HepG2 (cell line): ENCODE measurements around the gene INPP5E. TPM values are rescaled to one million over a fixed set of nuclear protein-coding genes. Genes with fewer than 3 reads are reported as not detected.

Experiments
- AGO2 ChIP-seq: fragments of 200-400 bp; formaldehyde crosslinking; optimal IDR thresholded peaks from 2 replicates; pipeline ENCODE3; 2017; ENCODE audit warnings: mild to moderate bottlenecking, low read depth, low read length, moderate library complexity
- ARNT2 ChIP-seq: sonication (generic); formaldehyde crosslinking; IDR thresholded peaks from 2 replicates; pipeline ENCODE4 v1.8.0; 2022; ENCODE audit warnings: mild to moderate bottlenecking, low read depth, missing genetic modification reagents, moderate library complexity
- BCL6 ChIP-seq: IDR thresholded peaks from 2 replicates; pipeline ENCODE4 v1.6.1; 2016; ENCODE audit warnings: missing genetic modification reagents, missing compliant biosample characterization
- EEA1 ChIP-seq: sonication (generic); formaldehyde crosslinking; IDR thresholded peaks from 2 replicates; pipeline ENCODE4 v1.5.1; 2020; ENCODE audit warnings: mild to moderate bottlenecking, missing genetic modification reagents, borderline replicate concordance
- FOXM1 ChIP-seq: sonication (generic); formaldehyde crosslinking; IDR thresholded peaks from 2 replicates; pipeline ENCODE4 v1.5.0; 2020; ENCODE audit warnings: missing genetic modification reagents
- MEIS1 ChIP-seq: sonication (generic); formaldehyde crosslinking; IDR thresholded peaks from 2 replicates; pipeline ENCODE4 v1.9.0; 2021; ENCODE audit warnings: mild to moderate bottlenecking, missing genetic modification reagents, moderate library complexity, borderline replicate concordance
- NFE2L2 ChIP-seq: fragments of 150-350 bp; IDR thresholded peaks from 2 replicates; pipeline ENCODE4 v1.6.1; 2014; ENCODE audit warnings: low read length
- NR3C1 ChIP-seq: sonication (generic); formaldehyde crosslinking; IDR thresholded peaks from 2 replicates; pipeline ENCODE4 v1.4.0; 2020; ENCODE audit warnings: missing genetic modification reagents
- SPEN ChIP-seq: sonication (generic); formaldehyde crosslinking; IDR thresholded peaks from 2 replicates; pipeline ENCODE4 v1.5.1; 2020; ENCODE audit warnings: low read depth, mild to moderate bottlenecking, missing genetic modification reagents
- ZNF180 ChIP-seq: sonication (generic); formaldehyde crosslinking; IDR thresholded peaks from 2 replicates; pipeline ENCODE4 v1.4.0; 2020; ENCODE audit warnings: low read depth, missing genetic modification reagents, borderline replicate concordance
- ZNF350 ChIP-seq: sonication (generic); formaldehyde crosslinking; IDR thresholded peaks from 2 replicates; pipeline ENCODE4 v1.4.0; 2020; ENCODE audit warnings: mild to moderate bottlenecking, low read depth, missing genetic modification reagents, borderline replicate concordance
- ZNF7 ChIP-seq: IDR thresholded peaks from 2 replicates; pipeline ENCODE4 v1.6.1; 2016; ENCODE audit warnings: missing biosample characterization, missing genetic modification reagents
- ZNF841 ChIP-seq: sonication (generic); formaldehyde crosslinking; IDR thresholded peaks from 2 replicates; pipeline ENCODE4 v1.8.1; 2023; ENCODE audit warnings: missing genetic modification reagents, borderline replicate concordance
- ZSCAN25 ChIP-seq: sonication (generic); formaldehyde crosslinking; IDR thresholded peaks from 2 replicates; pipeline ENCODE4 v1.8.0; 2022; ENCODE audit warnings: mild to moderate bottlenecking, missing genetic modification reagents
- polyA plus RNA-seq, 8 experiments: library from polyadenylated mRNA; depleted of rRNA in 3 of 8; stranded (reverse) in 7 of 8; unstranded in 1 of 8; fragments of >200 nt; fragmentation: Illumina TruSeq in 4 of 8; extraction: Trizol in 4 of 8; gene quantifications; 2 replicates each; pipeline versions ENCODE4 v1.2.1 to v1.2.3, GENCODE V29; 2011 to 2016; ENCODE audit warnings: low read depth in 4 of 8, missing spikeins in 1 of 8, mixed read lengths in 1 of 8; ENCODE audit not compliant: insufficient read depth in 1 of 8
- total RNA-seq, 5 experiments: library from RNA; depleted of rRNA; stranded (reverse); fragments of >200 nt; fragmentation: Illumina TruSeq; extraction: Trizol; gene quantifications; 2 replicates each; pipeline ENCODE4 v1.2.3, GENCODE V29; 2016; ENCODE audit warnings: low read depth in 1 of 5
- TF ChIP-seq, protein P1 (sequence below): sonication (generic); formaldehyde crosslinking; IDR thresholded peaks from 2 replicates; pipeline ENCODE4 v1.8.0; 2022; ENCODE audit warnings: mild to moderate bottlenecking, missing genetic modification reagents, borderline replicate concordance
- TF ChIP-seq, protein P2 (sequence below): IDR thresholded peaks from 2 replicates; pipeline ENCODE4 v1.6.1; 2012; ENCODE audit warnings: low read length, improper control_type of control experiment
- TF ChIP-seq, protein P3 (sequence below): sonication (generic); formaldehyde crosslinking; IDR thresholded peaks from 2 replicates; pipeline ENCODE4 v1.8.1; 2022; ENCODE audit warnings: low read depth, mild to moderate bottlenecking, missing genetic modification reagents
- TF ChIP-seq, protein P4 (sequence below): IDR thresholded peaks from 2 replicates; pipeline ENCODE4 v1.6.1; 2012; ENCODE audit warnings: inconsistent platforms
- TF ChIP-seq, protein P5 (sequence below): sonication (generic); formaldehyde crosslinking; IDR thresholded peaks from 2 replicates; pipeline ENCODE4 v1.5.0; 2020; ENCODE audit warnings: mild to moderate bottlenecking, missing genetic modification reagents, moderate library complexity
- TF ChIP-seq, protein P6 (sequence below): sonication (generic); formaldehyde crosslinking; IDR thresholded peaks from 2 replicates; pipeline ENCODE4 v1.4.0; 2020; ENCODE audit warnings: mild to moderate bottlenecking, low read depth, missing genetic modification reagents

The INPP5E gene
- total and polyA plus RNA-seq, 2 of the 13 experiments (the other 11 are each of a cell fraction or from before 2014, with no cell fraction given), result 5.5 TPM

DNA sequence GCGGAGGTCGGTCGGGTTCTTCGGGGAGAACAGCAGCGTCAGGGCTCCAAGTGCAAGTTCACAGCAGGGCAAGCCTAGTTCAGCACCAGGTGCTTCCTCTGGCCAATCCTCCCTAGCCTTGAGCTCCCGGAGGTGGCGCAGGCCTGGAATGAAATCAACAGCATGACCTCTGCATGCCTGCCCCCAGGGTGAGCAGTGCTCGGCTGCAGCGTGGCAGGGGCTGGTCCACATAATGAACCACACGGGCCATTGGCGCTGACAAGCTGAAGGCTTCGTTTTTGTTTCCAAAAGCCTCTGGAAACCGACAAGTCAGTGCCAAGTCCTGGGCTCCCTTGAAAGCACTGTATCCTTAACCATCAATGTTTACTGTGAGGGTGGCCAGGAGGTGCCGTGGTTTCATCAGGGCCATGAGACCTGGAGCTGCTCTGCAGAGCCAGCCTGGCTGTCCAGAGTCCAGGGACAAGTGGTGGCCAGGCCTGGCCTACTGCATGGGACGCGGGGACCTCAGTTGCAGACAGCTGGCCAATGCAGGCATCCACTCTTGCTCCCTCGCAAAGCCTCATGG lies 2.1 kb upstream of the INPP5E start (continued):
- TF ChIP-seq, protein P1, sequence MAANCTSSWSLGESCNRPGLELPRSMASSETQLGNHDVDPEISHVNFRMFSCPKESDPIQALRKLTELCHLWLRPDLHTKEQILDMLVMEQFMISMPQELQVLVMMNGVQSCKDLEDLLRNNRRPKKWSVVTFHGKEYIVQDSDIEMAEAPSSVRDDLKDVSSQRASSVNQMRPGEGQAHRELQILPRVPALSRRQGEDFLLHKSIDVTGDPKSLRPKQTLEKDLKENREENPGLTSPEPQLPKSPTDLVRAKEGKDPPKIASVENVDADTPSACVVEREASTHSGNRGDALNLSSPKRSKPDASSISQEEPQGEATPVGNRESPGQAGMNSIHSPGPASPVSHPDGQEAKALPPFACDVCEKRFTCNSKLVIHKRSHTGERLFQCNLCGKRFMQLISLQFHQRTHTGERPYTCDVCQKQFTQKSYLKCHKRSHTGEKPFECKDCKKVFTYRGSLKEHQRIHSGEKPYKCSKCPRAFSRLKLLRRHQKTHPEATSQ (CRISPR knock-in tag), result no peak
- TF ChIP-seq ARNT2 (CRISPR knock-in tag) (peak; percentile 46; the same call in 1 of the 2 replicates), ZNF180 (CRISPR knock-in tag) (no peak), NFE2L2 (no peak), ZNF841 (CRISPR knock-in tag) (no peak), EEA1 (CRISPR knock-in tag) (no peak), FOXM1 (CRISPR knock-in tag) (no peak), MEIS1 (CRISPR knock-in tag) (no peak), ZNF350 (CRISPR knock-in tag) (no peak), ZSCAN25 (no peak), SPEN (CRISPR knock-in tag) (peak; percentile 67; the same call in 1 of the 2 replicates), NR3C1 (CRISPR knock-in tag) (no peak), AGO2 (peak; percentile 43), BCL6 (peak; percentile 26; the same call in 1 of the 2 replicates), ZNF7 (CRISPR knock-in tag) (no peak)
- TF ChIP-seq, protein P2, sequence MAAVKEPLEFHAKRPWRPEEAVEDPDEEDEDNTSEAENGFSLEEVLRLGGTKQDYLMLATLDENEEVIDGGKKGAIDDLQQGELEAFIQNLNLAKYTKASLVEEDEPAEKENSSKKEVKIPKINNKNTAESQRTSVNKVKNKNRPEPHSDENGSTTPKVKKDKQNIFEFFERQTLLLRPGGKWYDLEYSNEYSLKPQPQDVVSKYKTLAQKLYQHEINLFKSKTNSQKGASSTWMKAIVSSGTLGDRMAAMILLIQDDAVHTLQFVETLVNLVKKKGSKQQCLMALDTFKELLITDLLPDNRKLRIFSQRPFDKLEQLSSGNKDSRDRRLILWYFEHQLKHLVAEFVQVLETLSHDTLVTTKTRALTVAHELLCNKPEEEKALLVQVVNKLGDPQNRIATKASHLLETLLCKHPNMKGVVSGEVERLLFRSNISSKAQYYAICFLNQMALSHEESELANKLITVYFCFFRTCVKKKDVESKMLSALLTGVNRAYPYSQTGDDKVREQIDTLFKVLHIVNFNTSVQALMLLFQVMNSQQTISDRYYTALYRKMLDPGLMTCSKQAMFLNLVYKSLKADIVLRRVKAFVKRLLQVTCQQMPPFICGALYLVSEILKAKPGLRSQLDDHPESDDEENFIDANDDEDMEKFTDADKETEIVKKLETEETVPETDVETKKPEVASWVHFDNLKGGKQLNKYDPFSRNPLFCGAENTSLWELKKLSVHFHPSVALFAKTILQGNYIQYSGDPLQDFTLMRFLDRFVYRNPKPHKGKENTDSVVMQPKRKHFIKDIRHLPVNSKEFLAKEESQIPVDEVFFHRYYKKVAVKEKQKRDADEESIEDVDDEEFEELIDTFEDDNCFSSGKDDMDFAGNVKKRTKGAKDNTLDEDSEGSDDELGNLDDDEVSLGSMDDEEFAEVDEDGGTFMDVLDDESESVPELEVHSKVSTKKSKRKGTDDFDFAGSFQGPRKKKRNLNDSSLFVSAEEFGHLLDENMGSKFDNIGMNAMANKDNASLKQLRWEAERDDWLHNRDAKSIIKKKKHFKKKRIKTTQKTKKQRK, result no peak
- TF ChIP-seq, protein P3, sequence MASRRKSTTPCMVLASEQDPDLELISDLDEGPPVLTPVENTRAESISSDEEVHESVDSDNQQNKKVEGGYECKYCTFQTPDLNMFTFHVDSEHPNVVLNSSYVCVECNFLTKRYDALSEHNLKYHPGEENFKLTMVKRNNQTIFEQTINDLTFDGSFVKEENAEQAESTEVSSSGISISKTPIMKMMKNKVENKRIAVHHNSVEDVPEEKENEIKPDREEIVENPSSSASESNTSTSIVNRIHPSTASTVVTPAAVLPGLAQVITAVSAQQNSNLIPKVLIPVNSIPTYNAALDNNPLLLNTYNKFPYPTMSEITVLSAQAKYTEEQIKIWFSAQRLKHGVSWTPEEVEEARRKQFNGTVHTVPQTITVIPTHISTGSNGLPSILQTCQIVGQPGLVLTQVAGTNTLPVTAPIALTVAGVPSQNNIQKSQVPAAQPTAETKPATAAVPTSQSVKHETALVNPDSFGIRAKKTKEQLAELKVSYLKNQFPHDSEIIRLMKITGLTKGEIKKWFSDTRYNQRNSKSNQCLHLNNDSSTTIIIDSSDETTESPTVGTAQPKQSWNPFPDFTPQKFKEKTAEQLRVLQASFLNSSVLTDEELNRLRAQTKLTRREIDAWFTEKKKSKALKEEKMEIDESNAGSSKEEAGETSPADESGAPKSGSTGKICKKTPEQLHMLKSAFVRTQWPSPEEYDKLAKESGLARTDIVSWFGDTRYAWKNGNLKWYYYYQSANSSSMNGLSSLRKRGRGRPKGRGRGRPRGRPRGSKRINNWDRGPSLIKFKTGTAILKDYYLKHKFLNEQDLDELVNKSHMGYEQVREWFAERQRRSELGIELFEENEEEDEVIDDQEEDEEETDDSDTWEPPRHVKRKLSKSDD (CRISPR knock-in tag), result no peak
- TF ChIP-seq, protein P4, sequence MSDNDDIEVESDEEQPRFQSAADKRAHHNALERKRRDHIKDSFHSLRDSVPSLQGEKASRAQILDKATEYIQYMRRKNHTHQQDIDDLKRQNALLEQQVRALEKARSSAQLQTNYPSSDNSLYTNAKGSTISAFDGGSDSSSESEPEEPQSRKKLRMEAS, result 0 out of 2 replicates have a peak, but pooled peaks have one; percentile 49
- TF ChIP-seq, protein P5, sequence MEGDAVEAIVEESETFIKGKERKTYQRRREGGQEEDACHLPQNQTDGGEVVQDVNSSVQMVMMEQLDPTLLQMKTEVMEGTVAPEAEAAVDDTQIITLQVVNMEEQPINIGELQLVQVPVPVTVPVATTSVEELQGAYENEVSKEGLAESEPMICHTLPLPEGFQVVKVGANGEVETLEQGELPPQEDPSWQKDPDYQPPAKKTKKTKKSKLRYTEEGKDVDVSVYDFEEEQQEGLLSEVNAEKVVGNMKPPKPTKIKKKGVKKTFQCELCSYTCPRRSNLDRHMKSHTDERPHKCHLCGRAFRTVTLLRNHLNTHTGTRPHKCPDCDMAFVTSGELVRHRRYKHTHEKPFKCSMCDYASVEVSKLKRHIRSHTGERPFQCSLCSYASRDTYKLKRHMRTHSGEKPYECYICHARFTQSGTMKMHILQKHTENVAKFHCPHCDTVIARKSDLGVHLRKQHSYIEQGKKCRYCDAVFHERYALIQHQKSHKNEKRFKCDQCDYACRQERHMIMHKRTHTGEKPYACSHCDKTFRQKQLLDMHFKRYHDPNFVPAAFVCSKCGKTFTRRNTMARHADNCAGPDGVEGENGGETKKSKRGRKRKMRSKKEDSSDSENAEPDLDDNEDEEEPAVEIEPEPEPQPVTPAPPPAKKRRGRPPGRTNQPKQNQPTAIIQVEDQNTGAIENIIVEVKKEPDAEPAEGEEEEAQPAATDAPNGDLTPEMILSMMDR (CRISPR knock-in tag), result peak; percentile 49
- TF ChIP-seq, protein P6, sequence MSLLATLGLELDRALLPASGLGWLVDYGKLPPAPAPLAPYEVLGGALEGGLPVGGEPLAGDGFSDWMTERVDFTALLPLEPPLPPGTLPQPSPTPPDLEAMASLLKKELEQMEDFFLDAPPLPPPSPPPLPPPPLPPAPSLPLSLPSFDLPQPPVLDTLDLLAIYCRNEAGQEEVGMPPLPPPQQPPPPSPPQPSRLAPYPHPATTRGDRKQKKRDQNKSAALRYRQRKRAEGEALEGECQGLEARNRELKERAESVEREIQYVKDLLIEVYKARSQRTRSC (CRISPR knock-in tag), result no peak
